GM18519 (cell line): ENCODE measurements around the gene DYNC1I1.

ENCODE experiments used
- ATAC-seq: cut with Tn5 transposase; IDR thresholded peaks from one replicate; pipeline ENCODE4 v1.9.1; 2021; ENCODE audit warnings: mild to moderate bottlenecking, moderate library complexity; ENCODE audit not compliant: unreplicated experiment, low FRiP score

The DYNC1I1 gene

DNA sequence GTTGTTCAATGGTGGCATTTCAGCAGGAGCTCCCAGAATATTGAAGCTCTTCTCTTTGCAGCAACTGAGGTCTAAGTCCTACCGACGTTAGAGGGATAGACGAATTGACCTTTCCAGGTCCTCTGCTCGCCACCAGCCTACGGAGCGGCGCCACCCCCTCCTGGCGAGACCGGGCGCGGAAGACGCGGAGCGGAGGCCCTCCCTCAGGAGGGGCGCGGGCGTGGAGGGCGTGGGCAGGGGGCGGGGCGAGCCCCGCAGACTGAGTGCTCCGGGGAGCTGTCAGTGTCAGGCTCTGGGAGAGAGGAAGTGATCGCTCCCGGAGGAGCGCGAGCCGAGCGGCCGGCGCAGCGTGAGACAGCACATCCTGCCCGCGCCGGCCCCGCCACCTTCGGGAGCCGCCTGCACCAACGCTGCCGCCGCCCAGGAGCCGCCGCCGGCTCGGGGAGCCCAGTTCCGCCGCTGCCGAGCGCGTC lies at the start of gene DYNC1I1:
TSS of gene DYNC1I1 (plus strand) at position 257 of the 473 bp plus-strand sequence. CDS start 32,176 bp downstream, outside the sequence.
- peak; percentile 93 for ATAC-seq

DNA sequence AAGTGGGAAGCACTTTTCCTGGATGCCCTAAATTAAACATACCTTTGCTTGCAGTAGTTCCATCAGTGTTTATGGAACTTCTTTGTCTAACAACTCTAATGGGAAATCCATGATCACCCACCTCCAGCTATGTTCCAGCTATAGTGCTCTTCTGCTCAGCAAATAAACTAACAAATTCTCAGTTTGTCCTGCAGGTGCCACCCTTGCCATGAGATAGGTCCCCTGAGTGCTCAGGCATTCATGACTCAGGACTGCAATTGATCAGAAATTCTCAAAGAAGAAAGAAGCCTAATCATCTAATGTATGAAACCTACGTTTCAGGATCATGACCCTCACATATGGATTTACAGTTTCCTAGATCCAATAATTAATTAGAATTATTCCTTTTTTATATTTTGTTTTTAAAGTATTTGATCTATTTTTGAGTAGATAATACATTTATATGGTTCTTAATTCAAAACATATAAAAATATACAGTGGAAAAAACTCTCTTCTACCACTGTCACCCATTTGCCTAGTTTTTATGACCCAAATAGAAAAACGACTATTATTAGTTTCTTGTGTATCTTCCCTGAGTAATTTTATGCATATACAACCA lies 48.7 kb upstream of the DYNC1I1 start:
- ATAC-seq = peak; percentile 68

DNA sequence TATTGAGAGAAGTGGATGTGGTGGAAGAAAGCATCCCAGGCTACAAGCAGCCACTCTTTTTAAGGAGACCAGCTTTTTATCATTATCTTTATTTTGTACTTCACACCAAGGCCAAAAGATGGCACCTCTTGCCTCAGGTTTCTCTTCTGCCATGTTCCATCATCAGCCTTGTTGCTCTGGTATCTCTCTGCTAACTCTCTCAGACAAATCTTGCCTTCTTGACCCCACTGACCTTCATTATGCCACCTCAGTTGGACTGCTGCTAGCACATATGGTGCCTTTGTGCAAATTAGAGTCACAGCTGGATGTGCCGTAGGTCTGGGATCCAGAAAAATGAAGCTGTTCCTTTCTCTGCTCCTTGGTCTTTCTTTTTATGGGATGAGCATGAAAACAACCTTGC lies 47.1 kb upstream of the DYNC1I1 start:
- ATAC-seq = no peak

- ATAC-seq = no peak
Measured at GRCh38 chr7:95730493-95731280, 41.7 kb upstream of the DYNC1I1 start.

DNA sequence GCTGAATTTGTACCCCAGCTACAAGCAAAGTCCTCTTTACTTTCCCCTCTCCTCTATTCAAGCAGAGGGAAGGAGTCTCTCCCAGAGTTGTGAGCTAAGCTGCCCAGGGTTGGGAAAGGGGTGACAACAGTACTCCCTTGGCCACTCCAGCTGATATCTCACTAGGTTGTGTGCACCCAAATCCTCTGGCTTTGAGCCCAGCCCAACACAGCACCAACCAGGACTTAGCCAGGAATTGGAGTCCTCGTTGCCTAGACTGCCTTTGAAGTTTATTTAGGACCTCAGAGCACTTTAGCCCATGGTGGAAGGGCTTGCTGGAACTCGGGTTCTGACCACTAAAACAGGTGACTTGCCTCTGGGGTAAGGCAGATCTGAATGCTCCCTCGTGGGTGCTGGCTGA lies 35.7 kb upstream of the DYNC1I1 start:
- ATAC-seq = no peak

- no peak for ATAC-seq
Measured at GRCh38 chr7:95737828-95738505, 34.4 kb upstream of the DYNC1I1 start.

GRCh38 chr7:95749044-95749443 lies 23.3 kb upstream of the DYNC1I1 start:
- no peak for ATAC-seq

DNA sequence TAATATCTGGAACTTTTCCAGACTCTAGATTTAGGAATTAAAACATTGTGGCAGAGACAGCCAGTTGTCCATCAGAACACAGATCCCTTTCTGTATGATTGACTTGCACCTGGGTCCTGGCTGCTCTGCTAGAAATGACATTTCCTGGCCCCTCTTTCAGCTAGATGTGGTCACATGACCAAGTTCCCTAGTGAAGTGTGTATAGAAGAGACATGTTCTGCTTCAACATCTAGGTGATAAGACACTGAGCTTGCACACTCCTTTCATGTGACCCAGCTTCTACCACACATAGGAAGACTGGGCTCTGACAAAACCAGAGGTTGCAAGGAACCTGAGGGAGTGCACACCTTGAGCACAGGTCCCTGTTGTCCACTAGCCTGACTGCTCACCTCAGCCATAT lies 22.8 kb upstream of the DYNC1I1 start:
- ATAC-seq = no peak

GRCh38 chr7:95753440-95753839 lies 18.9 kb upstream of the DYNC1I1 start:
- ATAC-seq = no peak

GRCh38 chr7:95755277-95755934 lies 16.9 kb upstream of the DYNC1I1 start:
- ATAC-seq = no peak

- no peak for ATAC-seq
Measured at GRCh38 chr7:95758187-95758586, 14.2 kb upstream of the DYNC1I1 start.

DNA sequence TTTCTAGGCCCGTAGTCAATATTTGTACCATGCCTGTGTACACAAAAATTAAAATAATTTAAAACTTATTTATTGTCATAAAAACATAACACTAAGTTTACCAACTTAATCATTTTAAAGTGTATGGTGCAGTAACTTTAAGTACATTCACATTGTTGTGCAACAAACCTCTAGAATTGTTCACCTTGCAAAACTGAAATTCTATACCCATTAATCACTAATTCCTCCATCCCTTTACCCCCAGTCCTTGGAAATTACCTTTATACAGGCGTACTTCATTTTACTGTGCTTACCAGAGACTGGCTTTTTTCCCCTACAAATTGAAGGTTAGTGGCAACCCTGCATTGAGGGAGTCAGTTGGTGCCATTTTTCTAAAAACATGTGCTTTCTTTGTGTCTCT lies 6.3 kb upstream of the DYNC1I1 start:
- ATAC-seq = no peak

GRCh38 chr7:95766657-95767056 lies 5.7 kb upstream of the DYNC1I1 start:
- ATAC-seq = no peak

DNA sequence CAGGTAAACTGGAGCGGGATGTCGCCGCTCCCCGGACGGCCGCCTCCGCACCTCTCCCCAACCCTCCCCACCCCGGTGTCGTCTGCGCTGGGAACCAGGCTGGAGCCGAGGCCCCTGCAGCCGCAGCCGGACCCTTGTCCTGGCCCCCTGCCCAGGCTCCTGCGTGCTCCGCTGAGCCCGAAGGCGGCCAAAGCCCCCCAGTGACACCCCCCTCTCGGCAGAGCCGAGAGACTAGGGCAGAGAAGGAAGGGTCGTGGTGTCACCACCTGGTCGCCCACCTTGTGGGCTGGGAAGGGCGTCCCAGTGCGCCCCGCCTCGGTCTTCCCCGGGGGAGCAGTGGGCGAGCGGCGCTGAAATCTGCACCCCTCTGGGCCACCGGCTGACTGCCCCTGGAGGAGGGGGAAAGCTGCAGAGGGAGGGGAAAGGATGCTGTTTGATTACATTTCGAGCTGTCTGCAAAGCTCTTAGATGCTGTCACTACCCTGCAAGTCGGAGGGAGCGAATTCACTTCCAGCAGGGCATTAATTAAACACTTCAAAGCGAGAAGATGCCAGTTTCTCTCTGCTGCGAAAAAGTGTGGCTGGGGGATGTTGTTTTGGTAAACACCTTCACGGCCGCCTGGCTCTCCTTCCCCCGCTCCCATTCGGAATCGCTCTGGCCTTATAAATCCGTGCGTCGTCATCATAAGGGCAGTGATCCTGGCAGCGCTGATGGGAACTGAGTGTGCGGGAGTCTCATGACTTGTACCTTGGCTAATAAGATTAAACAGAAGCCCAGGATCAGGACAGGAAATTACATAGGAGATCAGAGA lies 622 bp downstream of the DYNC1I1 start:
- ATAC-seq = no peak

DNA sequence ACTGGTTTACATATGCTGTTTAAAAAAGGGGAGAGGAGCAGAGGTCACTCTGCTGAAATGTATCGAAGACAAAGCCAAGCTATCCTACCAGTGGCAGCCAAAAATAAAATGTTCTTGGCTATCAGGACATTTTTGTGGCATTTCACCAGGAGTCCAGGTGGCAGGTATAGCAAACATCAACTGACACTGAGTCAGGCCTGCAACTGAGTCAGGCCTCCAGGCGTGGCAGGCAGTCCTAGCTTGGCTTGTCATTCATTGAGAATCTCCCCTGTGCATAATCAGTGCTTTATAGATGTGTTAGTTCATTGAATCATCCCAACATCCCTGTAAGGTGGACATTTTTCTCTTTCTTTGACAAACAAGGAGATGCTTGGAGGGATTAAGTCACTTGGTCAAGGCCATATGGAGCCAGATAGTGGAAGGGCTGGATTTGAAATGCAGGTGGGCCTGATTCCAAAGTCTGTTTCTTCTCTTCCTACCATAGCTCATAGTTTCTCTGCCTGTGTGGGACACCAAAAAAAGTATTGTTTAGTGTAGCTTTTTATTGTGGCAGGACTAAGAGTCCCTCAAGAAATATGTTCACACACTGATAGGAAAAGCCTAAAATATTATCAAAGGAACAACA lies 4.3 kb downstream of the DYNC1I1 start:
- ATAC-seq = no peak

DNA sequence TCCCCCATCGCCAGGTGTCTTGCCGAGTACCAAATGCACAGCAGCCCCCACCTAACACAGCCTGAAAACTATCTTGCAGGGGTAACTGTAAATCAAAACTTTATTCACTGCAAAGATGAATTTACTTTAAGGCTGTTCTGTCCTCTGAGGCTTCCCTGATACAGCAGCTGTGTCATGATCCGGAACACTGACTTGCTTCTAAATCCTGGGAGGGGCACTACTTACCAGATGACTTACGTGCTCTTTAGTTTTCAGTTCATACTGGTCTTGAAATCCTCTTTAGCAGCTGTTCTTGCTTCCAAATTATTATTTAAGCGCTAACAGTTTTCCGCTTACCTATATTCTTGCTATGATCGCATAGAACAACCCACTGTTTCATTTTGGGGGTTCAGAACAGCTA lies 4.9 kb downstream of the DYNC1I1 start:
- no peak for ATAC-seq

GRCh38 chr7:95780665-95781064 lies 8.3 kb downstream of the DYNC1I1 start:
- ATAC-seq = no peak

GRCh38 chr7:95781961-95782586 lies 9.7 kb downstream of the DYNC1I1 start:
- no peak for ATAC-seq

GRCh38 chr7:95784796-95785195 lies 12.4 kb downstream of the DYNC1I1 start:
- ATAC-seq = no peak
